ENCODE results near the gene EOMES.
A peak's percentile ranks its signal among the peaks of the same experiment; 100 is the strongest.

The EOMES gene

GRCh38 chr3:27680517-27681246 is 41.4 kb downstream of the EOMES start:
- no peak for DNase-seq

GRCh38 chr3:27679691-27680090 is 42.4 kb downstream of the EOMES start:
- no peak for DNase-seq

GRCh38 chr3:27678234-27678633 is 43.9 kb downstream of the EOMES start:
- no peak for DNase-seq

GRCh38 chr3:27677565-27677964 is 44.6 kb downstream of the EOMES start:
- peak; percentile 93 for DNase-seq

GRCh38 chr3:27675287-27675686 is 46.8 kb downstream of the EOMES start:
- DNase-seq: peak; percentile 52

GRCh38 chr3:27673701-27674100 is 48.4 kb downstream of the EOMES start:
- no peak for DNase-seq

GRCh38 chr3:27671101-27671500 is 51.0 kb downstream of the EOMES start:
- DNase-seq: no peak

- no peak for DNase-seq
Observed at GRCh38 chr3:27670619-27671018, 51.5 kb downstream of the EOMES start.

GRCh38 chr3:27669591-27669990 is 52.5 kb downstream of the EOMES start:
- DNase-seq: no peak

GRCh38 chr3:27667751-27668150 is 54.4 kb downstream of the EOMES start:
- DNase-seq: no peak

GRCh38 chr3:27666708-27667107 is 55.4 kb downstream of the EOMES start:
- DNase-seq: peak; percentile 89

GRCh38 chr3:27666272-27666671 is 55.9 kb downstream of the EOMES start:
- no peak for DNase-seq

All from fibroblast of skin of abdomen (primary cell).